22Rv1 (cell line): ENCODE results near the gene RAB40A.

Experiments used
- H3K27ac ChIP-seq: fragments of 450-650 bp; 2 replicates; pipeline ENCODE4 v1.5.1; 2017
- ZFX ChIP-seq: fragments of 450-650 bp; IDR thresholded peaks from 2 replicates; pipeline ENCODE4 v1.6.1; 2017; ENCODE audit warnings: antibody characterized with exemption, borderline replicate concordance
- TF ChIP-seq, protein P1 (sequence below): fragments of 450-650 bp; IDR thresholded peaks from 2 replicates; pipeline ENCODE4 v1.5.1; 2017; ENCODE audit warnings: mild to moderate bottlenecking

Gene RAB40A

DNA sequence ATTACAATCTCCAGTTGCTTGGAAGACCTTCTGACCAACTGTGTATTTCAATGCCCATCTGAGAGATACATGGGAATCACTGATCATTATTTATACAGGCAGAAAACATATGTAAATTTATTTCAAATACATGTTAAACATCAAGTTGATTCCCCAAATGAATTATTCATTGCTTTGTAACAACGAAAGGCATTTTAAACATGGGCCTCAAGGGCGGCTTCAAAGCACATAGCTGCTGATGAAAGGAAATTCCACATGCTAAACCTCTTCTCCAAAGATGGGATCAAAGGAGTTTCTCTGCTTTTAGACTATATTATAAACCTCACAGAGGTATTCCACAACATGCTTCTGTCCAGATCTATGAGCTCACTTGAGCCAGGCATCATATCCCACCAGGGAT lies 4.3 kb upstream of the RAB40A start:
- no peak overlapping the region for H3K27ac ChIP-seq

GRCh38 chrX:103520386-103520785 lies 1.1 kb upstream of the RAB40A start:
- TF ChIP-seq ZFX = no peak
- TF ChIP-seq, protein P1, sequence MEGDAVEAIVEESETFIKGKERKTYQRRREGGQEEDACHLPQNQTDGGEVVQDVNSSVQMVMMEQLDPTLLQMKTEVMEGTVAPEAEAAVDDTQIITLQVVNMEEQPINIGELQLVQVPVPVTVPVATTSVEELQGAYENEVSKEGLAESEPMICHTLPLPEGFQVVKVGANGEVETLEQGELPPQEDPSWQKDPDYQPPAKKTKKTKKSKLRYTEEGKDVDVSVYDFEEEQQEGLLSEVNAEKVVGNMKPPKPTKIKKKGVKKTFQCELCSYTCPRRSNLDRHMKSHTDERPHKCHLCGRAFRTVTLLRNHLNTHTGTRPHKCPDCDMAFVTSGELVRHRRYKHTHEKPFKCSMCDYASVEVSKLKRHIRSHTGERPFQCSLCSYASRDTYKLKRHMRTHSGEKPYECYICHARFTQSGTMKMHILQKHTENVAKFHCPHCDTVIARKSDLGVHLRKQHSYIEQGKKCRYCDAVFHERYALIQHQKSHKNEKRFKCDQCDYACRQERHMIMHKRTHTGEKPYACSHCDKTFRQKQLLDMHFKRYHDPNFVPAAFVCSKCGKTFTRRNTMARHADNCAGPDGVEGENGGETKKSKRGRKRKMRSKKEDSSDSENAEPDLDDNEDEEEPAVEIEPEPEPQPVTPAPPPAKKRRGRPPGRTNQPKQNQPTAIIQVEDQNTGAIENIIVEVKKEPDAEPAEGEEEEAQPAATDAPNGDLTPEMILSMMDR = no peak

More for the DNA sequence above, 4.3 kb upstream of the RAB40A start:
- no peak for TF ChIP-seq ZFX
- TF ChIP-seq, protein P1 = no peak

DNA sequence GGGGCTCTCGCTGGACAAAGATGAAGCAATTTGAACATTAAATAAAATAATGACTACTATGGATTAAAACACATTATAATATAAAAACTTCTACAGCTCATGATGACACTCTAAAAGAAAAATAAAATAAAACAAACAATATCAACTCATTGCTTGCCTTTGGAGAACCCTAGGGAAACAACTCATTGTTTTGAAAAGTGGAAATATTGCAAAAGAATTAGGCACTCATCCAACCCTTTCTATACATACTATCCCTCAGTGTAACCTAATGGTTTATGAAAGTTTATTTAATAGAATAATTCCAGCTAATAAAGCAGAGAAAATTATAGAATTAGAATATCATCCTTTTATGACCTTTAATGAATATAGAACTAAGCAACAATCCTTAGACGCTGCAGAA lies 718 bp downstream of the RAB40A start:
- TF ChIP-seq, protein P1 = no peak
- no peak for TF ChIP-seq ZFX
- no peak overlapping the region for H3K27ac ChIP-seq

More at GRCh38 chrX:103520386-103520785, 1.1 kb upstream of the RAB40A start:
- H3K27ac ChIP-seq = no peak overlapping the region

DNA sequence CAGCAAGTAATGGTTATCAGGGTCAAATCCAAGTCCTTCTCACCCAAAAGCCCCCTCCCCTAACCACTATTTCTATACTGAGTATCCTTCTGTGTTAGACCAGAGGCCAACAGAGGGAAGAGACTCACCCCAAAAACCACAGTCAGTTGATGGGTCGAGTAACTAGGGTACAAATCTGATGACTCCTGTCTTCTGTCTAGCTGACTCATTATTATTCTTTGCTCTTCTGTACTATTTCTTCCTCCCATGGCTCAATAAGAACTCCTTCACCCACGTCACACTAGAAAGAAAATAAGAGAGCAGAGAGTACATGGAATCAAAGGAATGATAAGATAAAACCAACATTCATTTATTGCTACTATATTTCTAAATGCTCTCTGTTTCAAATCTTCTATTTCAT lies 2.0 kb downstream of the RAB40A start:
- TF ChIP-seq, protein P1 = no peak
- no peak for TF ChIP-seq ZFX

GRCh38 chrX:103513476-103514108 lies 5.7 kb downstream of the RAB40A start:
- H3K27ac ChIP-seq = no peak overlapping the region
- TF ChIP-seq, protein P1 = no peak
- TF ChIP-seq ZFX = no peak

More for the DNA sequence above, 2.0 kb downstream of the RAB40A start:
- H3K27ac ChIP-seq = no peak overlapping the region

- H3K27ac ChIP-seq = no peak overlapping the region
- TF ChIP-seq, protein P1 = no peak
- no peak for TF ChIP-seq ZFX
These were observed 6.2 kb downstream of the RAB40A start for GRCh38 chrX:103513067-103513466.

GRCh38 chrX:103510031-103510430 lies 9.3 kb downstream of the RAB40A start:
- TF ChIP-seq, protein P1 = no peak
- no peak overlapping the region for H3K27ac ChIP-seq
